ENCODE data around the gene DCAF4L1.
A peak's percentile ranks its signal among the peaks of the same experiment; 100 is the strongest.

DCAF4L1 gene, protein sequence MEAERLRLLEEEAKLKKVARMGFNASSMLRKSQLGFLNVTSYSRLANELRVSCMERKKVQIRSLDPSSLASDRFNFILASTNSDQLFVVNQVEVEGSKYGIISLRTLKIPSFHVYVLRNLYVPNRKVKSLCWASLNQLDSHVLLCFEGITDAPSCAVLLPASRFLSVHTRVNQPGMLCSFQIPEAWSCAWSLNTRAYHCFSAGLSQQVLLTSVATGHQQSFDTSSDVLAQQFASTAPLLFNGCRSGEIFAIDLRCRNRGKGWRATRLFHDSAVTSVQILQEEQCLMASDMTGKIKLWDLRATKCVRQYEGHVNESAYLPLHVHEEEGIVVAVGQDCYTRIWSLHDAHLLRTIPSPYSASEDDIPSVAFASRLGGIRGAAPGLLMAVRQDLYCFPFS

DNA sequence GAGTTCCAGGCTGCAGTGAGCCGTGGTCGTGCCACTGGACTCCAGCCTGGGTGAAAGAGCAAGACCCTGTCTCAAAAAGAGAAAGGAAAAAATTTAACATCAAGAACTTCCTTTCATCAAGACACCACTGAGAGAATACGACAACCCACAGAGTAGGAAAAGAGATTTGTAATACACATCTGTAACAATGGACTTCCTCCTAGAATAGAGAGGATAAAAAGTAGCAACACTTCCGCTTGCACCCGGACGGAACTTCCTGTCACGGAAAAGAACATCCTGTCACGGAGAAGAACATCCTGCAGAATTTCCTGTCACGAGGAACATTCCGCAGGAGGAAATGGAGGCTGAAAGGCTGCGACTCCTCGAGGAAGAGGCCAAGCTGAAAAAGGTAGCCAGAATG, at the start of gene DCAF4L1:
Gene DCAF4L1, plus strand, starts transcription at position 301 of the 400 bp plus-strand sequence. Its CDS starts 37 bp downstream, at position 338.
- DNase-seq: no peak

DNA sequence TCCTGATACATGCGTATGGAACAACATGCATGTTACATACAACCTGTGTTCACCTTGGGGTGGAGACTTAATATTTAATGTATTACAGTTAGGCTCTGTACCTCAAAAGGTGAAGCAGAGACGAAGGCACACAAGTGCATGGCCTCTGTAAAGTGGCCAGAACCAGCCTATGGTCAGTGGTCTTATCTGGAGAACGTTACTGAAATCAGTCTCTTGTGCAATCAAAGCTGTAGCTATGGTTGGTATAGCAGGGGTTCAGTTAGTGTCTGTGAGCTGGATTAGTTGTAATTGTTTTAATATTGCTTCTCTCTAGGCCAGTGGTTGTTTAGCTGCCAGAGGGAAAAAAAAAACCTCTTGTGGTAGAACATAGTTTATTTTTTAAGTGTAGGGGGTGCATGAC, 48.6 kb upstream of the DCAF4L1 start:
- no peak for DNase-seq

DNA sequence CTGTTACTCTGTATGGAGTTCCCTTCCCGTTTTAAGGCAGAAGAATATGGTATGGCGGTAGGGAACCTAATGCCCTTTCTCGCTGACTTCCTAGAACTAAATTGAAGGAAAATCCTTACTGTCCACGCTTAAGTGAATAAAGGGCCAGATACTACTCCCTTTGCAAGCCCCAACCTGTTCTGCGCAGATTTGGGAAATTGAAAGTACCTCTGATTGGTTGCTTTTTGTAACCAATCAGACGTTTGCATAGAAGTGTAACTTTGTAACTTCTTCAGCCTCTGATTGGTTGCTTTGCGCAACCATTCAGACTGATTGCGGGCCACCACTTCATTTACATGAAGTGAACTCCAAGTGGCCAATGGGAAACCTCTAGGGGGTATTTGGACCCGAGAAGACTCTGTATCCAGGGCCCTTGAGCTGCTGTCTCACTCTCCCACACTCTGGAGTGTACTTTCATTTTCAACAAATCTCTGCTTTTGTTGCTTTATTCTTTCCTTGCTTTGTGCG, 47.5 kb upstream of the DCAF4L1 start:
- no peak for DNase-seq

DNA sequence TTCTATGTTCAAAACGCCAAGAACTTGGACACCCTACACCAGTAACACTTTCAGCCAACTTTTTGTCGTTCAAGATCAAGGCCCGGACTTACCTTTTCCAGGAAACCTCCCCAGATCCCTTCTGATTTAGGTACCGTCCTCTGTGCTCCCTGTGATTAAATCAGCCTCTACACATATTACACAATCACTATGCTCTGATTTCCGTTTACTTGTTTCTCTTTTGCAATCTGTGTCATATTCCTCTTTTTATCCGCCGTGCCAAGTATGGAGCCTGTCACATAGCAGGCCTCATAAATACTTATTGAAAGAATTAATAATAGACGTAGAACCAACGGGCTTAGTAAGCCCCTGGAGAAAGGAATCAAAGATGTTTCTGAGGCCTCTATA, 47.0 kb upstream of the DCAF4L1 start:
- no peak for DNase-seq

DNA sequence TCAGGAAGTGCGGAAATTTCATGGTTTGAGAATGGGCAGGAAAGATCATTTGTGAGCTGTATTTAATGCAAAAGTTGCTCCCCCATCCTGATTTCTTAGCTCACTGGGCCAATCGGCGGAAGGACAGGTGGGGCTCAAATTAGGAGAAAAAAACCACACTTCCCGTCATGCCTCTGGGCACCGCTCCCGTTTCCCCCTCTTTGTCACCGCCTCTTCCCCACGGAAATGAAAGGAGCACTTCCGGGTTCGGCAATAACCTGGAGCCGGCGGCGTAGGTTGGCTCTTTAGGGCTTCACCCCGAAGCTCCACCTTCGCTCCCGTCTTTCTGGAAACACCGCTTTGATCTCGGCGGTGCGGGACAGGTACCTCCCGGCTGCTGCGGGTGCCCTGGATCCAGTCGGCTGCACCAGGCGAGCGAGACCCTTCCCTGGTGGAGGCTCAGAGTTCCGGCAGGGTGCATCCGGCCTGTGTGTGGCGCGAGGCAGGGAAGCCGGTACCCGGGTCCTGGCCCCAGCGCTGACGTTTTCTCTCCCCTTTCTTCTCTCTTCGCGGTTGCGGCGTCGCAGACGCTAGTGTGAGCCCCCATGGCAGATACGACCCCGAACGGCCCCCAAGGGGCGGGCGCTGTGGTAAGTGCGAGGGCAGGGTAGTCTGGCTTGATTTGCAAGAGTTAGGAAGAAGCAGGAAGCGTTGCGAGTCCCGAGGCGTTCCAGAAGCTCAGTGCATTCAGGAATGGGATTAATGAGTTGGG, 46.5 kb upstream of the DCAF4L1 start, which contains the start of gene TMEM33:
Gene TMEM33, plus strand, starts transcription at position 529 of the 751 bp plus-strand sequence. Its CDS starts 56 bp downstream, at position 585.
- DNase-seq: peak; percentile 91

DNA sequence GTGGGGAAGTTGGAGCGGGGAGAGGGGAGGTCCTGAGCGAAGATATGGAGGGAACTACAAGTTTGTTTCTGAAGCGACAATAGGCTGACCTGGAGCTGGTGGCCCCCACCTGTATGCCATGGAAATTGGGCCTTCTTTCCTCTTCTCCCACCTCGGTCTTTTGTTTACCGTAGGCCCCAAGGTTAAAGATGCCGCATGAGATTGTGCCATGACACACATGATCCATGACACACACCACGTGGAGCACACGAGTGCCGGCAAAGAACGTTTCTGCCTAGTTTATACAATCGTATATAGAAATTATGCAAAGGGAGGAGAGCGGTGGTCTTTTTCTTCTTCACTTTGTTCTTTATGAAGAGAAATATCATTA, 45.9 kb upstream of the DCAF4L1 start:
- no peak for DNase-seq

DNA sequence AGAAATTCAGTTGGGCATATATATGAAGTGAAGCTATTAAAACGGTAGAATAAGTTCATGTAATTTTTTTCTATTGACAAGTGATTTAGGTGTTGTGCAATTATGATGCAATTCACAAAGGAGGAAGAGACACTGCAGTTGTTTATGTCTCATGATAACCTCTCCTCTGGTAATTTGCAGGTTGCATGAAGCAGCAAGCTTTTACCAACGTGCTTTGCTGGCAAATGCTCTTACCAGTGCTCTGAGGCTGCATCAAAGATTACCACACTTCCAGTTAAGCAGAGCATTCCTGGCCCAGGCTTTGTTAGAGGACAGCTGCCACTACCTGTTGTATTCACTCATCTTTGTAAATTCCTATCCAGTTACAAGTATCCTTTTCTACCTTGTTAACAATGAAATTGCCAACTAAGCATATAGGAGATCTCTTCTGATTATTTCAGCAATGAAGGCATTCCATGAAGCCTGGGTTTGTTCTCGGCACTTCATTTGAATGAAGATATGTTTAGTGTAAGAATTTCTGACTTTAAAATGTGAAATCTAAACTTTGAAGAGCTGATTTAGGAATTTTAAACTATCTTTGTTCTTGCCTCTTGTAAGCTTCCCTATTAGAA, 42.4 kb upstream of the DCAF4L1 start:
- no peak for DNase-seq

DNA sequence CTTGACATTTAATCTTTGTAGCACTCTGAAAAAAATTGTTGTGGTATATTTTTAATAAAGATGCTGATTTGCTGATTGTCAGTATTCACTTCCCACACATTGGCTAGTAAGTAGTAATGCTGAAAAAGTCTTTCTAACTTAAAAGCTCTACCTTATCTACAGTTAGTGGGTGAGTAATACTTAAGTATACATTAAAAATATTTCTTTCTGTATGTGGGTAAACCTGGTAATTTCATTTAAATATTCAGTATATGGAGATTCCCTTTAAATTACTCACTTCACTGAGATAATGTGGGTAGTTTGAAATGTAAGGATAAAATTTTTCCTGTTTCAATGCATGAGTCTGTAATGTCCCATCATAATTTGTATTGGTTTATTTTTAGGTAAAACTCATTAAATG, 40.7 kb upstream of the DCAF4L1 start:
- no peak for DNase-seq

DNA sequence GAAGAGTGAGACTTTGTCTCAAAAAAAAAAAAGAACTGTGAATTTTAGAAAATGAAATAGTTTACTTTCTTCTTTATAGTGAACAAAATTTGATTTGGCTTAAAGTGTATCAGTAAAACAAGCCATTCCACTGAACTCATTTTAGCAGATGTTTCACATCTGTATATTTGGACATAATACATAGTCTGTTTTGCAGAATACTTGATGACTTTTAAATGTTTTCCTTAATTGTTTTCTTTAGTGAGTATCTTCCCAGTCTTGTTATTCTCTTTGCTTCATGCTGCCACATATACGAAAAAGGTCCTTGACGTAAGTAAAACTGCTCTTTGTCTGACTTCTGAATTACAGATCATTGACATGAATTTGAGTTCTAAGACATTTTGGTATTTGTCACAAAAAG, 38.0 kb upstream of the DCAF4L1 start:
- no peak for DNase-seq

DNA sequence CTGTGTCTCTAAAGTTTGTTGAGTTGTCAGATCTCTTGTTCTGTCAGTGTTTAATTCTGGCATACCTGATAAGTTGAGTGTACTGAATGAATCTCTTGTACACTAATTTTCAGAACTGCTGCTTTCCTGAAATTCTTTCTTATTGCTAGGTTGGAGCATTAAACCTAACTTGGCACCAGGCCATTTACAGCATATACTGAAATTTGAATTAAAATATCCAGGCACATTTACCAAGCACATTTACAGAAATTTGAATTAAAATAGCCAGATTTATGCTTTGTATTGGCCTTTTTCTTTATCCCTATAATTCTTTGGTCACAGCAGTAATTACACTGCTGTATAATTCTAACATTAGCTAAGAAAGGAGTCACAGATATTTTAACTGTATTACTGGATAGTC, 37.5 kb upstream of the DCAF4L1 start:
- DNase-seq: no peak

DNA sequence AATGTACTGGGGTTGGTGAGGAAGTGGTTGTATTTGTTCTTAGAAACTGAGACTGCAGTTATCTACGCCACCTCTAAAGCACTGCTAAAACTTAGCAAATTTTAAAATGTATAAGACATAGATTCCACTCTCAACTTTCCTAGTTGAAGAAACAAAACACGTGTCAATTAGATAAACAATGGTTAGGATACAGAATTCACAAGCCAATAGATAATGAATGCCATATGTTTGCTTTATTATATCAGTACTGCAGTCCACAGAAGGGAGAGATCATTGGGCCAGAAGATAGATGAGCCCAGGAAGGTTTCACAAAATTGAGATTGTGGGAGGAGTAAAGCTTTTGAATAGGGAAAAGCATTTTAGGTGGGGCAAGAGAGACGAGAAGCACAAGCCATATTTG, 32.0 kb upstream of the DCAF4L1 start:
- no peak for DNase-seq

DNA sequence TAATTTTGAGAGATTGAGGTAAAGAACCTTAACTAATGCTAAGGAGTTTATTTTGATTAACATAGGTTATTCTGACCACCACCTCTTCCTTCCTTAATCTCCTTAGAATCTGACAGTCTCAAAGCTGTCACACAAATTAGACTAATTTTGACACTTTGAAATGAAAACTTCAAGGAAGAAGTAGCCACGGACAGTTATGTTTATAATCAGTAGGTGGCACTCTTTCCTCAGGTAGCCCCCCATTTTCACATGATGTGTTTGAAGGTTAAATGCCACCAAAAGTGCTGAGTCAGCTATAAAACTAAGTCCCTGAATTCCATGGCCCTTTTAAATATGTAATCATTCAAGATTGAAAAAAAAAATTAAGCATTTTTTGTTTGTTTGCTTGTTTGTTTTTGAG, 23.9 kb upstream of the DCAF4L1 start:
- DNase-seq: no peak

DNA sequence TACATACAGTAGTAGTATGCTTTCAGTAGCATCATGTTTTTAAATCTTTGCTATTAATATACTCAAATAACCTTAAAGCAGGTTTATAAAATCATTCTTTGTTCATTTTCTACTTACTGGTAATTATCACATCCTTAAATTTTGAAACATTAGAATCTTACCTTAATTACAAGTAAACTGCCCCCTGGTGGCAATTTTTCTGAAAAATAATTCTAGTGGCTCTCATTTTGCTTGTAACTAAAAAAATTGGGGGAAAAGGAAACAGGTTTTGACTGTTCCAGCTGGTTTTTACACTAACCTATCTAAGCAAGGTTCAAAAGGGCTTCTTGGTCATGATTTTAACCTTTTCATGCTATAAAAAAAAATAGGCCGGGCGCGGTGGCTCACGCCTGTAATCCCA, 18.5 kb upstream of the DCAF4L1 start:
- DNase-seq: no peak

DNA sequence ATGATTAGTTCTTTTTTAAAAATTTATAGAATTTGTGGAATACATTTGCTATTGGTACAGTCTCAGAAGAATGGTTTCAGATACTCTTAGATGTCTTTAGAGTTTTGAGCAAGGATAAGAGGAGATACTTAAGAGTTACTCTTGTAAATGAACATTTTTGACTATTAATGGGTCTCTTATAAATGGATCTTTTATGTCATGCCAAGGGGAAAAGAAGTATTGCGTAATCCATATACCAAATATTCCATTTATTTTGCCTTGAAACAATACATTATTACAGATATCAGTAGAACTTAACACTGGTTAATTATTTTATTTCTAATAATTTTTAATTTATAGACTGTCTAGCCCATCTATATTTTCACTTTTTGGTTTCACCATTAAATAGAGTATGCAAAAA, 17.2 kb upstream of the DCAF4L1 start:
- no peak for DNase-seq

DNA sequence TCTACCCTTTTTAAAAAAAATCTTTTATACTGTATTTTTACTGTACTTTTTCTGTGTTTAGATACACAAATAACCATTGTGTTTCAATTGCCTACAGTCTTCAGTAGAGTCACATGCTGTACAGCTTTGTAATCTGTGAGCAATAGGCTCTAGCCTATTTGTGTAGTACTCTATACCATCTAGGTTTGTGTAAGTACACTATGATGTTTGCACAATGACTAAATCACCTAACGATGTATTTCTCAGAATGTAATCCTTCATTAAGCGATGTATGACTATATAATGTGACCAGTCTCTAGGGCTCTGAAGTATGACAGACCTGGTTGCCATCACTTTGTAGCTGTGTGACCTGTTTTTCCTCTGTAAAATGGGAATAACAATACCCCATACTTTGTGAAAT, 14.2 kb upstream of the DCAF4L1 start:
- no peak for DNase-seq

DNA sequence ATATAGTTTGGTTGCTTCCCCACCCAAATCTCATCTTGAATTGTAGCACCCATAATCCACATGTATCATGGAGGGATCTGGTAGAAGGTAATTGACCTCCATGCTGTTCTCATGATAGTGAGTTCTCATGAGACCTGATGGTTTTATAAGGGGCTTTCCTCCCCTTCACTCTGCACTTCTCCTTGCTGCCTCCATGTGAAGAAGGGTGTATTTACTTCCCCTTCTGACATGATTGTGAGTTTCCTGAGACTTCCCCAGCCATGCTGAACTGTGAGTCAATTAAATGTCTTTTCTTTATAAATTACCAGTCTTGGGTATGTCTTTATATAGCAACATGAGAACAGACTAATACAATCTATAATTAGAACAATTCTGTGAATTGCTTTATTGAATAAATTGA, 11.9 kb upstream of the DCAF4L1 start:
- no peak for DNase-seq

DNA sequence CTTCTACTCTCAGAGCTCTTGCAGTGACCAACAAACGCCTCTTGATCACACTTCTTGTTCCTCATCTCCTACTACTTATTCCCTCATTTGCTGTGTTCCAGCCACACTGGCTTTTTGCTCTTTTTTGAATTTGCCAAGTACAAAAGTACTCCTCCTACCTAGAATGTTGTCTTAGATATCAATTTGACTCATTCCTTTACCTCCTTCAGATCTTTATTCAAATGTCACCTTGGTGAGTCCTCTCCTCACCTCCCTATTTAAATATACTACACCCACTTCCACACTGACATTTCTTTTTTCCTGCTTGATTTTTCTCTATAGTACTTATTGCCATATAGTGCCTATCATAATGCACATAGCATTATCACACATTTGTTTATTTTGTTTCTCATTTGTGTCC, 6.2 kb upstream of the DCAF4L1 start:
- no peak for DNase-seq

DNA sequence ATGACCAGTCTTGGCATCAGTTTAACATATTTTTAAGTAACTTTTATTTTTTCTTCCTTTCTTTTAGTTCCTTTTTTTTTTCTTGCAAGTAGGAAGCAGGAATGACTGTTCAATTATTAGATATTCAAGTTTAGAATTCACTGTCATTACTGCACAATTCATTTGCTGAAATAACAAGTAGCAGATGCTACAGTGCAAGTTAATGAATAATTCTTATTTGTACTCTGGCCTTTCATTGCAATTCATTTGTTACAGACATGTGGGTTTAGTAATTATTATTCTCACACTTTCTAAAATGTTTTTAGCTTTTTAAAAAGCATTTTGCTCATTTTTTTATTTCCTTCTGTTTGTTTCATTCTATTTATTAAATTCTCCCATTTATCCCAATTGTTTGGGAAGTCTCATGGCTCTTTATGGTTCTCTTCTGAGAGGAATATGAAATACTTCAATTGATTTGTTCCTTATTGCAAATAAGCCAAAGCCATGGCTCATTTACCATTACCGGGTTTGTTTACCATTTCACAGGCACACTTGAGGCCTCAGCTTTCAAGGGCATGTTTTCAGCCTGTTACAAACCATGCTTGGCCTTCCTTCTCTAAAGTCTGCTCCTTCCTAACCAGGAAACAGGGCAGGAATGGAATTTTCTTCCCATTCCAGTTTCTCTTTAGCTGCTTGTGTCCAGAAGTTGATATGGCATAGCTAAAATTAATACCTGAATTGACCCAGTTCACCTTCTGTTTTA, 4.6 kb upstream of the DCAF4L1 start:
- no peak for DNase-seq

DNA sequence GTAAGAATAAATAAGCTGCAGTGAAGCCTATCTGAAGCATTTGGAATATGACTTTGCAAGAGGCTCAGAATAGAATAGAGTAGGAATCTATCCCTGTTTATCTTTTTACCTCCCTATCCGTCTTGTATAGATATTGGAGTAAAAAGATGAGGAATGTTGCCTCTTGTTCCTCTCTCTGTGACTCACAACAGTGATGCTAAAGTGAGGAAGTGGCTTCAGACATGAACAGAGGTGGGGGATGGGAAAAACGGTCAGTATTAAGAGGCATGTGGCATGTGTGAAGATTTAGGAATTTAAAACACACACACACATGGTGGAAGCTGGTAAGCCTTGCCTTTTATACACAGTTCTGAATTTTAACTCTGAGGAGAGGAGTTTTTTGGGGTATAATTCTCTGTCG, 3.8 kb upstream of the DCAF4L1 start:
- DNase-seq: no peak

DNA sequence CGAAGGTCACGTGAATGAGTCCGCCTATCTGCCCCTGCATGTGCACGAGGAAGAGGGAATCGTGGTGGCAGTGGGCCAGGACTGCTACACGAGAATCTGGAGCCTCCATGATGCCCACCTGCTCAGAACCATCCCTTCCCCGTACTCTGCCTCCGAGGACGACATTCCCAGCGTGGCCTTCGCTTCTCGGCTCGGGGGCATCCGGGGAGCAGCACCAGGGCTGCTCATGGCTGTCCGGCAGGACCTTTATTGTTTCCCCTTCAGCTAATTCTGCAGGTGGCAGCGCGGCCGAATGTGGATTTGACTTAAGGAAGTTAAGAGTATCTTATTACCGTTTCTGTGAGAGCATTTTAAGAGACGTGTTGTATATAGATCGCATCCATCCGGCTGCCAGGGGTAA, 1.2 kb downstream of the DCAF4L1 start:
- no peak for DNase-seq

DNA sequence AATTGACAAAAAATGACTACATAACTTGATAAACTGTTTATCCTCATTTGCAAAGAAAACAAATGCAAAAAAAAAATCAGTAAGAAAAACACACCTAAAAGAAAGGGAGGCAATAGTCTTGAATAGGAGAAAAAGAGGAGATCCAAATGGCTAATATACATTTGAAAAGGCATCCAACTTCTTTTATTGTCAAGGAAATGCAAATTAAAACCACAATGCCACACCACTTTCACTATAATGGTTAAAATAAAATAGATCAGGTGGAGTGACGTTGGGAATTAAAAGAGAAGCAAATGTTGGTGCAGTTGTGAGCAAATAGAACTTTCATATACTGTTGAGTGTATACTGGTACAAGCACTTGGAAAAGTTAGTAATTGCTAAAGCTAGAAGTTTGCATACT, 3.6 kb downstream of the DCAF4L1 start:
- no peak for DNase-seq

DNA sequence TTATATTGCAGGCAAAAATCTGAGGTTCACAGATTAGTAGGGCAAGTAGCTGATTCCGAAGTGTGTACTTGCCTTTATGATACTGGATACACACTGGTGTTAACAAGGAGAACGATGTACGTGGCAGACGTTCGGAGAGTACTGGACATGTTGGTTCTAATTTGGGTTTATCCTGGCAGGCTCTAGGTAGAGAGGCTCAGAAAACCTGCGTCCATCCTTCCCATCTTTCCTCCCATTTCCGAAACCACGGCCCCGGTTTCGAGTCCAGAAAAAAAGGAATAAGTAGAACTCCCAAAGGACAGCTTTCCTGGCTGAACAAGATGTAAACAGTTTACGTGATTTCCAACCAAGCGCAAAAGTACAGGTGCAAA, 8.4 kb downstream of the DCAF4L1 start:
- DNase-seq: no peak

Measured in femur (tissue), 1 donor.